Fibroblast of gingiva (primary cell): Measurements from ENCODE around the gene CPAMD8.
"Not testable (repeated sequence)": the region's sequence is repeated elsewhere in the genome, so short reads cannot be mapped to it uniquely, and the experiment has no call there.

Source experiments
- DNase-seq: peaks from one replicate; pipeline ENCODE4 v3.0.0-alpha.2; 2011; ENCODE audit warnings: low read depth

Gene CPAMD8

GRCh38 chr19:17037966-17038500, 11.4 kb upstream of the CPAMD8 start:
- DNase-seq: no peak

- DNase-seq: no peak
Observed at GRCh38 chr19:17037184-17037583, 10.6 kb upstream of the CPAMD8 start.

GRCh38 chr19:17036640-17037039, 10.0 kb upstream of the CPAMD8 start:
- DNase-seq: no peak

- DNase-seq: no peak
Observed at GRCh38 chr19:17035842-17036424, 9.3 kb upstream of the CPAMD8 start.

GRCh38 chr19:17031741-17032140, 5.1 kb upstream of the CPAMD8 start:
- DNase-seq: no peak

GRCh38 chr19:17027535-17027975, 945 bp upstream of the CPAMD8 start:
- no peak for DNase-seq

GRCh38 chr19:17025991-17026658, 485 bp downstream of the CPAMD8 start:
- DNase-seq: no peak

GRCh38 chr19:17025361-17025760, 1.2 kb downstream of the CPAMD8 start:
- DNase-seq: no peak

- not testable (repeated sequence) for DNase-seq
Observed at GRCh38 chr19:17024941-17025340, 1.7 kb downstream of the CPAMD8 start.

- DNase-seq: no peak
Observed at GRCh38 chr19:17023805-17024204, 2.8 kb downstream of the CPAMD8 start.

GRCh38 chr19:17022738-17023137, 3.9 kb downstream of the CPAMD8 start:
- no peak for DNase-seq

- DNase-seq: no peak
Observed at GRCh38 chr19:17021793-17022590, 4.6 kb downstream of the CPAMD8 start.

- DNase-seq: no peak
Observed at GRCh38 chr19:17021328-17021727, 5.3 kb downstream of the CPAMD8 start.

GRCh38 chr19:17020823-17021222, 5.8 kb downstream of the CPAMD8 start:
- DNase-seq: no peak

- DNase-seq: no peak
Observed at GRCh38 chr19:17020385-17020784, 6.2 kb downstream of the CPAMD8 start.

- not testable (repeated sequence) for DNase-seq
Observed at GRCh38 chr19:17014212-17014861, 12.3 kb downstream of the CPAMD8 start.

- DNase-seq: no peak
Observed at GRCh38 chr19:17011485-17011884, 15.1 kb downstream of the CPAMD8 start.

GRCh38 chr19:17006579-17006978, 20.0 kb downstream of the CPAMD8 start:
- DNase-seq: no peak

- DNase-seq: no peak
Observed at GRCh38 chr19:17005000-17005399, 21.6 kb downstream of the CPAMD8 start.

GRCh38 chr19:17004386-17004785, 22.2 kb downstream of the CPAMD8 start:
- DNase-seq: no peak

- DNase-seq: no peak
Observed at GRCh38 chr19:17002455-17002854, 24.2 kb downstream of the CPAMD8 start.

GRCh38 chr19:17001603-17002183, 24.9 kb downstream of the CPAMD8 start:
- no peak for DNase-seq
